ENCODE results near the gene ARL5B.
"Not testable (repeated sequence)": the region's sequence is repeated elsewhere in the genome, so short reads cannot be mapped to it uniquely, and the experiment has no call there.

ARL5B gene

DNA sequence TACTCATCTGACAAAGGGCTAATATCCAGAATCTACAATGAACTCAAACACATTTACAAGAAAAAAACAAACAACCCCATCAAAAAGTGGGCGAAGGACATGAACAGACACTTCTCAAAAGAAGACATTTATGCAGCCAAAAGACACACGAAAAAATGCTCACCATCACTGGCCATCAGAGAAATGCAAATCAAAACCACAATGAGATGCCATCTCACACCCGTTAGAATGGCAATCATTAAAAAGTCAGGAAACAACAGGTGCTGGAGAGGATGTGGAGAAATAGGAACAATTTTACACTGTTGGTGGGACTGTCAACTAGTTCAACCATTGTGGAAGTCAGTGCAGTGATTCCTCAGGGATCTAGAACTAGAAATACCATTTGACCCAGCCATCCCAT lies 26.7 kb upstream of the ARL5B start:
- not testable (repeated sequence) for H3K9ac ChIP-seq (ENCODE audit: low read depth in 1 of 2, low read length in 2 of 2); H3K27me3 ChIP-seq (ENCODE audit: control insufficient read depth in 1 of 2, insufficient read depth in 2 of 2, low read length in 2 of 2); H3K4me3 ChIP-seq (ENCODE audit: low read depth in 1 of 2, low read length in 2 of 2); H3K9me3 ChIP-seq (ENCODE audit: control insufficient read depth in 1 of 2, low read length in 2 of 2); H3K36me3 ChIP-seq (ENCODE audit: control insufficient read depth in 1 of 2, insufficient read depth in 2 of 2, low read length in 2 of 2); H3K27ac ChIP-seq (ENCODE audit: low read depth, low read length); H3K4me1 ChIP-seq (ENCODE audit: control insufficient read depth in 1 of 2, insufficient read depth in 2 of 2, low read length in 2 of 2)

GRCh38 chr10:18635995-18636394 lies 23.2 kb upstream of the ARL5B start:
- Histone ChIP-seq H3K9me3 (ENCODE audit: control insufficient read depth in 1 of 2, low read length in 2 of 2) (no peaks in the 10 kb centered on the region), H3K36me3 (ENCODE audit: control insufficient read depth in 1 of 2, insufficient read depth in 2 of 2, low read length in 2 of 2) (no peaks in the 10 kb centered on the region), H3K27ac (ENCODE audit: low read depth, low read length) (no peak overlapping the region), H3K27me3 (ENCODE audit: control insufficient read depth in 1 of 2, insufficient read depth in 2 of 2, low read length in 2 of 2) (no peaks in the 10 kb centered on the region), H3K9ac (ENCODE audit: low read depth in 1 of 2, low read length in 2 of 2) (no peak overlapping the region), H3K4me1 (ENCODE audit: control insufficient read depth in 1 of 2, insufficient read depth in 2 of 2, low read length in 2 of 2) (peaks cover 4 to 12% of the 10 kb centered on the region in 2 donors), H3K4me3 (ENCODE audit: low read depth in 1 of 2, low read length in 2 of 2) (no peak overlapping the region)

DNA sequence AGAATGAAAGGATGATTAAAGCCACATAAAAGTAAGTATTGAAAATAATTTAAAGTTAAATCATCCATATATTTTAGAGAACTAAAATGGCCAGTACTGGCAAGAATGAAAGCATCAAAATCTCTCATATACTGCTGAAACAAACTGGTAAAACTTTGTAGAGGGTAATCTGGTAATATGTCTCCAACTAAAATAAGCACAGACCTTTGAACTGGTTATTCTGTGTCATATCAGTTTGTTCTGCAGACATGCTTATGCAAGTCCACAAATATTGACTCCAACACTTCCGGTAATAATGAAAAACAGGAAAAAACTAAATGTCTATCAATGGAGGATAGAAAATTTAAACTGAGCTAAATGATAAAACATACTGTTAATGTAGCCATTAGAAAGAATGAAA lies 21.8 kb upstream of the ARL5B start:
- not testable (repeated sequence) for H3K27ac ChIP-seq (ENCODE audit: low read depth, low read length); H3K36me3 ChIP-seq (ENCODE audit: control insufficient read depth in 1 of 2, insufficient read depth in 2 of 2, low read length in 2 of 2); H3K4me3 ChIP-seq (ENCODE audit: low read depth in 1 of 2, low read length in 2 of 2); H3K27me3 ChIP-seq (ENCODE audit: control insufficient read depth in 1 of 2, insufficient read depth in 2 of 2, low read length in 2 of 2); H3K9ac ChIP-seq (ENCODE audit: low read depth in 1 of 2, low read length in 2 of 2); H3K9me3 ChIP-seq (ENCODE audit: control insufficient read depth in 1 of 2, low read length in 2 of 2)
- peaks cover 4 to 12% of the 10 kb centered on the region in 2 donors for H3K4me1 ChIP-seq (ENCODE audit: control insufficient read depth in 1 of 2, insufficient read depth in 2 of 2, low read length in 2 of 2)

DNA sequence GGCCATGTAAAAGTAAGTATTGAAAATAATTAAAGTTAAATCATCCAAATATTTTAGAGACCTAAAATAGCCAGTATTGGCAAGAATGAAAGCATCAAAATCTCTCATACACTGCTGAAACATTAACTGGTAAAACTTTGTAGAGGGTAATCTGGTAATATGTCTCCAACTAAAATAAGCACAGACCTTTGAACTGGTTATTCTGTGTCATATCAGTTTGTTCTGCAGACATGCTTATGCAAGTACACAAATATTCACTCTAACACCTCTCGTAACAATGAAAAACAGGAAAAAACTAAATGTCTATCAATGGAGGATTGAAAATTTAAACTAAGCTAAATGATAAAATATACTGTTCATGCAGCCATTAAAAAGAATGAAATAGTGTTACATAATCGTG lies 19.5 kb upstream of the ARL5B start:
- H3K27ac ChIP-seq (ENCODE audit: low read depth, low read length); H3K36me3 ChIP-seq (ENCODE audit: control insufficient read depth in 1 of 2, insufficient read depth in 2 of 2, low read length in 2 of 2); H3K9ac ChIP-seq (ENCODE audit: low read depth in 1 of 2, low read length in 2 of 2); H3K27me3 ChIP-seq (ENCODE audit: control insufficient read depth in 1 of 2, insufficient read depth in 2 of 2, low read length in 2 of 2); H3K4me3 ChIP-seq (ENCODE audit: low read depth in 1 of 2, low read length in 2 of 2); H3K9me3 ChIP-seq (ENCODE audit: control insufficient read depth in 1 of 2, low read length in 2 of 2): not testable (repeated sequence)
- peaks cover 4 to 12% of the 10 kb centered on the region in 2 donors for H3K4me1 ChIP-seq (ENCODE audit: control insufficient read depth in 1 of 2, insufficient read depth in 2 of 2, low read length in 2 of 2)

DNA sequence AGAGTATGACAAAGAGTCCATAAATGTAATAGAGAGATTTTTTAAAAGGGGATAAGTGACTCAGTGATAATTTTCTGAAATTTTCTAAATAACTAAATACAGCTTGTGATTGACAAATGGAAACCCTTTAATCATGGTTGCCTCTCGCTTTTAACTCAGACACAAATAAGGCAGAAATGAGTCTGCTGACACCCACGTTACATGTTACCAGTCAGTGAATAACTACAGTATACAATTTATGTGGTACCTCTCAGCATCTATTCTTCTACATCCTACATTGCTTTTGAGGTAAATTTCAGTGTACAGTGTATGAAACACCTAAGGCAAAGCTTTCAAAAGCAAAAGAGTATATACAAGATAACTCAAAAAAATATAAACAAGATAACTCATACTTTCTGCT lies 12.1 kb upstream of the ARL5B start:
- Histone ChIP-seq H3K9ac (ENCODE audit: low read depth in 1 of 2, low read length in 2 of 2) (no peak overlapping the region), H3K4me1 (ENCODE audit: control insufficient read depth in 1 of 2, insufficient read depth in 2 of 2, low read length in 2 of 2) (peaks cover 5 to 14% of the 10 kb centered on the region in 2 donors), H3K36me3 (ENCODE audit: control insufficient read depth in 1 of 2, insufficient read depth in 2 of 2, low read length in 2 of 2) (peaks cover 3 to 4% of the 10 kb centered on the region in 2 donors), H3K9me3 (ENCODE audit: control insufficient read depth in 1 of 2, low read length in 2 of 2) (no peaks in the 10 kb centered on the region), H3K4me3 (ENCODE audit: low read depth in 1 of 2, low read length in 2 of 2) (no peak overlapping the region), H3K27me3 (ENCODE audit: control insufficient read depth in 1 of 2, insufficient read depth in 2 of 2, low read length in 2 of 2) (no peaks in the 10 kb centered on the region), H3K27ac (ENCODE audit: low read depth, low read length) (no peak overlapping the region)

GRCh38 chr10:18647945-18648344 lies 11.3 kb upstream of the ARL5B start:
- Histone ChIP-seq H3K9ac (ENCODE audit: low read depth in 1 of 2, low read length in 2 of 2) (no peak overlapping the region), H3K36me3 (ENCODE audit: control insufficient read depth in 1 of 2, insufficient read depth in 2 of 2, low read length in 2 of 2) (peaks cover 3 to 4% of the 10 kb centered on the region in 2 donors), H3K4me1 (ENCODE audit: control insufficient read depth in 1 of 2, insufficient read depth in 2 of 2, low read length in 2 of 2) (peaks cover 6 to 14% of the 10 kb centered on the region in 2 donors), H3K4me3 (ENCODE audit: low read depth in 1 of 2, low read length in 2 of 2) (no peak overlapping the region), H3K27me3 (ENCODE audit: control insufficient read depth in 1 of 2, insufficient read depth in 2 of 2, low read length in 2 of 2) (no peaks in the 10 kb centered on the region), H3K9me3 (ENCODE audit: control insufficient read depth in 1 of 2, low read length in 2 of 2) (no peaks in the 10 kb centered on the region), H3K27ac (ENCODE audit: low read depth, low read length) (no peak overlapping the region)

- H3K4me3 ChIP-seq (ENCODE audit: low read depth in 1 of 2, low read length in 2 of 2): peak overlapping the region in 1 of 2 donors; percentile 93
- peaks cover 6 to 14% of the 10 kb centered on the region in 2 donors for H3K4me1 ChIP-seq (ENCODE audit: control insufficient read depth in 1 of 2, insufficient read depth in 2 of 2, low read length in 2 of 2)
- no peak overlapping the region for H3K9ac ChIP-seq (ENCODE audit: low read depth in 1 of 2, low read length in 2 of 2)
Observed at GRCh38 chr10:18649364-18649959, 9.8 kb upstream of the ARL5B start.

GRCh38 chr10:18650404-18650997 lies 8.7 kb upstream of the ARL5B start:
- Histone ChIP-seq H3K27me3 (ENCODE audit: control insufficient read depth in 1 of 2, insufficient read depth in 2 of 2, low read length in 2 of 2) (no peaks in the 10 kb centered on the region), H3K36me3 (ENCODE audit: control insufficient read depth in 1 of 2, insufficient read depth in 2 of 2, low read length in 2 of 2) (peaks cover 3 to 4% of the 10 kb centered on the region in 2 donors), H3K4me1 (ENCODE audit: control insufficient read depth in 1 of 2, insufficient read depth in 2 of 2, low read length in 2 of 2) (peaks cover 6 to 14% of the 10 kb centered on the region in 2 donors), H3K4me3 (ENCODE audit: low read depth in 1 of 2, low read length in 2 of 2) (peak overlapping the region; percentile 93 to 96), H3K9me3 (ENCODE audit: control insufficient read depth in 1 of 2, low read length in 2 of 2) (no peaks in the 10 kb centered on the region), H3K9ac (ENCODE audit: low read depth in 1 of 2, low read length in 2 of 2) (peak overlapping the region; percentile 92 to 94), H3K27ac (ENCODE audit: low read depth, low read length) (no peak overlapping the region)

More at GRCh38 chr10:18649364-18649959, 9.8 kb upstream of the ARL5B start:
- H3K36me3 ChIP-seq (ENCODE audit: control insufficient read depth in 1 of 2, insufficient read depth in 2 of 2, low read length in 2 of 2): peaks cover 3 to 4% of the 10 kb centered on the region in 2 donors
- H3K27me3 ChIP-seq (ENCODE audit: control insufficient read depth in 1 of 2, insufficient read depth in 2 of 2, low read length in 2 of 2): no peaks in the 10 kb centered on the region
- H3K9me3 ChIP-seq (ENCODE audit: control insufficient read depth in 1 of 2, low read length in 2 of 2): no peaks in the 10 kb centered on the region
- H3K27ac ChIP-seq (ENCODE audit: low read depth, low read length): no peak overlapping the region

DNA sequence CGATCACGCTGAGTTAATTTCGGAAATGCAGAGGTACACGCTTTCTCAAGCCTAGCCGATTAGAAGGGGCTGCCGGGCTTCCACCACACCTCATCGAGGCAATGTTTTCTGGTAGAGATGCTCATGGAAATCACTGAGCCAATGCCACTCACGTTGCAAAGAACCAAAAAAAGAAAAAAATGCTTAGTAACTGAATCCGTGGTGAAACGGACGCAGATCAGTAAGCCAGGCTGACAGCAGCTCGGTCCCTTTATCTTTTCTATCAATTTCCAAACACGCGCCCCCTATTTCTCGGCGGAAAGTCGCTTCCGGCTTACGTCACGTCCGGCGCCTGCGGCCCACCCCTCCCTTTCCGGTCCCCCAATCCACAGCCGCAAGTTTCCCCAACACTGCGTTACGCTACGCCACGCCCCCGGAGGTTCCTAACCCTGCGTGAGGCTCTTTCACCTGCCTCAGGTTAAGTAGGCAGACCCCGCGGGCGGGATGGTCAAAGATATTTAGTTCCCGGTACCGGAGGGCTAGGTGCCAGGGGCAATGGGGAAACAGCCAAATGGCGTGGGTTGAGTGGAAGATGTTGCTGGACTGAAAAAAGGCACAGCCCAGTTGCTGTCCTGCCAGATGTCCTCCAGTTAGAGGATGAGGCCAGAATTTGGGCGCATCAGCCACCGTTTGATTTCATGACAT lies 7.8 kb upstream of the ARL5B start, which contains the start of gene NSUN6:
Gene NSUN6 (minus strand): TSS at position 264 of the 684 bp plus-strand sequence. CDS start 384 bp downstream, outside the sequence.
- Histone ChIP-seq H3K4me3 (ENCODE audit: low read depth in 1 of 2, low read length in 2 of 2) (peak within 1 kb of the TSS; percentile 93 to 96), H3K27me3 (ENCODE audit: control insufficient read depth in 1 of 2, insufficient read depth in 2 of 2, low read length in 2 of 2) (no peaks in the 10 kb centered on the region), H3K27ac (ENCODE audit: low read depth, low read length) (peak within 1 kb of the TSS; percentile 69), H3K36me3 (ENCODE audit: control insufficient read depth in 1 of 2, insufficient read depth in 2 of 2, low read length in 2 of 2) (no peaks in the 10 kb centered on the region), H3K9ac (ENCODE audit: low read depth in 1 of 2, low read length in 2 of 2) (peak within 1 kb of the TSS; percentile 92 to 94), H3K9me3 (ENCODE audit: control insufficient read depth in 1 of 2, low read length in 2 of 2) (no peaks in the 10 kb centered on the region), H3K4me1 (ENCODE audit: control insufficient read depth in 1 of 2, insufficient read depth in 2 of 2, low read length in 2 of 2) (peaks cover 6 to 14% of the 10 kb centered on the region in 2 donors)

GRCh38 chr10:18653112-18653511 lies 6.1 kb upstream of the ARL5B start:
- H3K36me3 ChIP-seq (ENCODE audit: control insufficient read depth in 1 of 2, insufficient read depth in 2 of 2, low read length in 2 of 2): no peaks in the 10 kb centered on the region
- no peaks in the 10 kb centered on the region for H3K27me3 ChIP-seq (ENCODE audit: control insufficient read depth in 1 of 2, insufficient read depth in 2 of 2, low read length in 2 of 2)
- no peak overlapping the region for H3K4me3 ChIP-seq (ENCODE audit: low read depth in 1 of 2, low read length in 2 of 2)
- H3K9ac ChIP-seq (ENCODE audit: low read depth in 1 of 2, low read length in 2 of 2): no peak overlapping the region
- no peak overlapping the region for H3K27ac ChIP-seq (ENCODE audit: low read depth, low read length)
- H3K4me1 ChIP-seq (ENCODE audit: control insufficient read depth in 1 of 2, insufficient read depth in 2 of 2, low read length in 2 of 2): peaks cover 10 to 14% of the 10 kb centered on the region in 2 donors
- H3K9me3 ChIP-seq (ENCODE audit: control insufficient read depth in 1 of 2, low read length in 2 of 2): no peaks in the 10 kb centered on the region
